T-helper 22 cell (primary cell): ENCODE data around the gene NCAM1.
A peak's percentile ranks its signal among the peaks of the same experiment; 100 is the strongest.

Source experiments
- DNase-seq: peaks from one replicate; pipeline ENCODE4 v3.0.0-alpha.2; 2020; ENCODE audit warnings: low read depth

Gene NCAM1

DNA sequence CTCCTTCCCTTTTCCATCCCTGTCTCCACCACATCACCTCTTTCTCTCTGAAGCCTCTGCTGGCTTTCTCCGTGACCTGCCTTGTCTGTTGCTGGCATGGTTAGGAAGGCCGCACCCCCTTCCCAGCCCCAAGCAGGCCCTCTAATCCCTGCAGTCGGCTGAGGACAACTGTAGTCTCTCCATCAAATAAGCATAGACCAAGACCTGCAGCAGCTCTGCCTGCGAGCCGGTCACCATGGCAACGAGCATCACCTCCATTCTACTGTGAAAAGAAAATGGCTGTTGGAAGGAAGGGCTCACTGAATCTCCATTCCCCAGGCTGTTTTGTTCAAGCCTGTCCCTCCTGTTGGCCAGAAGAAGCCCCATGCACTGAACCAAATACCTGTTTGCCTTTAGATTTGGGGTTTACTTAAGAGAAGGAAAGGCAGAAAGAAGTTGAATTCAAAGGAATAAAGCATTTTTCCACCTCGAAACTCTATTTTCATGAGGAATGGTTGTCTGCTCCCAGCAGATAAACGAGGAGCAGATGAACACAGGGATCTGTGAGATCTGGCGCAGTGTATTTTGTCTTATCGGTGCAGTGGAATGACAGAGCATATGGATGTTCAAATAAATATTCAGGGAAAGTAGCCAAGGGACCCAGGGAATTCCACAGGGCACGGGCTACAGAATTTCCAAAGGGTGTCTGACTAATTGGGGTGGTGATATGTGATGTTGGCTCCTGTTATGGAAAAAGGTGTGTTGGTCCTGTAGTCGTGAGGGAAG, 240.0 kb downstream of the NCAM1 start:
- no peak for DNase-seq

- no peak for DNase-seq
Observed at GRCh38 chr11:113202431-113202830, 241.2 kb downstream of the NCAM1 start.

DNA sequence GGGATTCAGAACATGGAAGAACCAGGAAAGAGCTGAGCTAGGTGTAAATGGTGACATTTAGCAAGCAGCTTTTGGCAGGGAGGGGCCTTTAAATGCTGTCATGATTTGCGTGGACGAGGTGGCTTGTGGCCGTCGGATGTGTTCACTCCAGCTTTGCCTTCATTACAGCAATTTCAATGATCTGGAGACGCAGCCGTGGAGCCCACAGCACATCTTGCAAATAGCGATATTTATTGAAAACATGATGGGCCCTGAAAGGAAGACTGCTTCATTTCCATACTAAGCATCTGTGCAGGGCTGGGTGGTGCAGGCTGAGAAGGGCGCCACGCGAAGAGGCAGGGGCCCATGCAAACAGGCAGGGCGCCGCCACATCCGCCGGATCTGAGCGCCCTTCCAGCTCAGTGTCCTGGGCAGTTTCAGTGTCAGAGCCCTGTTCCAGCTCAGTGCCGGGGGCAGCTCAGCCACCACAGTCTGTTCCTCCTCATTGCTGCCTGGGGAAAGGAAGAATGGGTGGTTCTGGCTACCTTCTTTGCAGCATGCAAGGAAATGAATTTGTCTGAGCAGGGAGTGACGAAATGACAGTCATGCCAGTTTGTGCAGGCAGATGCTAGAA, 242.0 kb downstream of the NCAM1 start:
- no peak for DNase-seq

- no peak for DNase-seq
Observed at GRCh38 chr11:113204280-113204679, 243.1 kb downstream of the NCAM1 start.

DNA sequence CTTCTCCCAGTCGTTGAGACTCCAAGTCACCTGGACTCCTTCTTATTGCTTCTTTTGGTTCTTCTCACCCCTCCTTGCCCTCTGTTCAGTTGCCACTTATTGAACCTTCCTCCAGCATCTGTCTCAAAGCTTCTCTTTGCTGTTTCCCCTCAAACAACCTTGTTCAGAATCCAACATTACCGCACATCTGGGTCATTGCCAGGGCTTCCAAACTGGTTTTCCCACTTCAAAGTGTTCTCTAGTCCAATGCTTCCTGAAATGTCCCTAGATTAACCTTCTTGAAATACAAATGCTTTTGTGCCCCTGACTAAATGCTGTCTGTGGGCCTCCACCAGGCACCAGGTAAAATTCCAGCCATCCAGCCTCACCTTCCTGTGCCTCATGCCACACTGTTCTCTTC, 252.3 kb downstream of the NCAM1 start:
- no peak for DNase-seq

GRCh38 chr11:113222241-113222640, 261.0 kb downstream of the NCAM1 start:
- DNase-seq, result no peak

DNA sequence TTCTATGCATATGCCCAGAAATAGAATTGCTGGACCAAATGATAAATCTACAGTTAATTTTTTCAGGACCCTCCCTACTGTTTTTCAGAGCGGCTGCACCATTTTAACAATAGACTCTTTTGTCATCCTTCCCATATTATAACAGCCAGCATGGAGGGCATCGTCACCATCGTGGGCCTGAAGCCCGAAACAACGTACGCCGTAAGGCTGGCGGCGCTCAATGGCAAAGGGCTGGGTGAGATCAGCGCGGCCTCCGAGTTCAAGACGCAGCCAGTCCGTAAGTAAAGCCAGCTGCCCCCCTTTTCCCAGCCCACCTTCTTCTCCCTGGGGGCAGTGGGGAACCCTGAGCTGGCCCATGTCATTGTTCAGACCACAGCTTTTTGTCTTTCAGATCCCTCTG, 273.7 kb downstream of the NCAM1 start:
- DNase-seq, result no peak

- DNase-seq, result no peak
Observed at GRCh38 chr11:113237261-113237660, 276.0 kb downstream of the NCAM1 start.

GRCh38 chr11:113238721-113239120, 277.5 kb downstream of the NCAM1 start:
- no peak for DNase-seq

GRCh38 chr11:113240389-113240788, 279.2 kb downstream of the NCAM1 start:
- no peak for DNase-seq

DNA sequence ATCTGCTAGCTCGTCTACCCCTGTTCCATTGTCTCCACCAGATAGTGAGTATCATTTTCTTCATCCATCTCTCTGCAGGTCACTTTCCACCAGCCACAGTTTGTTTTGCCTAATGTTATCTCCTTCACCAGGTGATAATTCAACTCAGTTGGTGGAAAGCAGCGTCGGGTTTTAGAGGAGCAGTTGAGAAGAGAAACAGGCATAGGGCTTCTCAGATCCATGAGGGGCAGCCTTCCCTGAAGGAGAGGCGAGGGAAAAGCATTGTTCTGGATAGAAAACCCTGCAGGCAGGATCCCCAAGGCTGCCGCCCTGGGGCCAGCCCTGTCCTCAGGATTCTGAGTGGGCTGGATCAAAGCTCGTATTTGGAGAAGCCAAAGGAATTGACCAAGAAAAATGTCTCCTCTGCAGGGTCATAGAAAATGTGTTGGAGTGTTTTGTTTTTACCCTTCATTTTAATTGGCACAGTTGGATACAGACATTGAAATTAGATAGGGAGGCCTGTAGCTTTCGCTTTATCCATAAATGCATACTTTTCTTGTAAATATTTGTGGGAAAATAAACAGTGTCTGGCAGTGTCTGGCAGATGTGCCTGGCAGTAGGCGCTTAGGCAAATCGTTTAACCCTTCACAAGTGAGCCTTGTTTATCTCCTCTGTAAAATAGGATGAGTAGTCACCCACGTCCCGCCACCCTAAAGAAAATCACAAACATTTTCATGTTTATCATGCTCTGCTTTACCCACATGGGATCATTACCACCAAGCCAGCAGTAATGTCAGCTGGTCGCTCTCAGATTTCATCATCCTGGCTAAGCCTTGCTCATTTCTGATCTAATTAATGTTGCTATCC, 279.8 kb downstream of the NCAM1 start:
- DNase-seq, result no peak

- DNase-seq, result no peak
Observed at GRCh38 chr11:113241636-113242054, 280.4 kb downstream of the NCAM1 start.

- DNase-seq, result no peak
Observed at GRCh38 chr11:113242060-113242459, 280.8 kb downstream of the NCAM1 start.

GRCh38 chr11:113242767-113243397, 281.7 kb downstream of the NCAM1 start:
- peak; percentile 2 for DNase-seq

DNA sequence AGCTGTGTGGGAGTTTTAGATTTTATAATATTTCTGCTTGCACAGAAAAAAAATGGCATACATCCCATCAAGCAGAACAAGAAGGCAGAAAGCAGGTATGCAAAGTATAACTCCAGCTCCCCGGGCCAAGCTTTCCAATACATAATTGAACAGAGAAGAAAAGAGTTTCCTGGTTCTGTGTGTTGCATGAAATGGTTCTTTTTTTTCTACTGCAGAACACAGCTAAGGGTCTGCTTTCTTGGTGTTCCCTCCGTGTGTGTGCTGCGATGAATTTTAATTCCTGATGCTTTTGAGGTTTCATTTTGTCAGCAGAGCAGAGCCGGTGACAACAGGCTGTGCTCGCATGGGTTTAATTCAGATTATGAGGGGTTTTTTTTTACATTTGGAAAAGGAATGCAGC, 282.5 kb downstream of the NCAM1 start:
- DNase-seq, result no peak

DNA sequence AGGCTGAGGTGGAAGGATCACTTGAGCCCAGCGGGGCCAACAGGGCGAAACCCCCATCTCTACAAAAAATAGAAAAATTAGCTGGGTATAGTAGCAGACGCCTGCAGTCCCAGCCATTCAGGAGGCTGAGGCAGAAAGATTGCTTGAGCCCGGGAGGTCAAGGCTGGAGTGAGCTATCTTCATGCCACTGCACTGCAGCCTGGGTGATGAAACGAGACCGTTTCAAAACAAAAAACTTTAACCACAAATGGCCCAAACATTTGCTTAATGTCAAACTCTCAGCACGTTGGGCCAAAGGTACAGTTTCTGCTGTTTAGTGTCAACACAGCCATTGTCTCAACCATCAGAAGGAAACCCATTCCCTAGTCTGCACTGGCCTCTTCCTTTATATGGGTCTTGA, 284.0 kb downstream of the NCAM1 start:
- no peak for DNase-seq

DNA sequence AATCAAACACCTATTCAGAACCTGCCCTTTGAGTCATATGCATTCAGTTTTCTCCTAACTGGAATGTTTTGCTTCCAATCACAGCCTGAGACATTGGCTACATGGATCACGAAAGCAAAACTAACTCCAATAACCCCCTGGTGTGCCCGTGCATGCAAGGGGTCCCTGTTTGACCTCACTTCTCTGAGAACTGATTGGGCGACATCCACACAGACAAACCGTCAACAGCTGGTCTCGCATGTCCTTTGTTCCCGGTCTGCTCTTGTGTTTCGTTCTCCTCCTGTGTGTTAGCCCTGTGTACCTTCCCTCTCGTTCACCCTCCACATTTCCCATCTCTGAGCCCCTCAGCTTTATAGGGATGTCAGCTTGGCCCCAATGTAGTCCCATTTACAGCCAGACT, 286.0 kb downstream of the NCAM1 start:
- no peak for DNase-seq

DNA sequence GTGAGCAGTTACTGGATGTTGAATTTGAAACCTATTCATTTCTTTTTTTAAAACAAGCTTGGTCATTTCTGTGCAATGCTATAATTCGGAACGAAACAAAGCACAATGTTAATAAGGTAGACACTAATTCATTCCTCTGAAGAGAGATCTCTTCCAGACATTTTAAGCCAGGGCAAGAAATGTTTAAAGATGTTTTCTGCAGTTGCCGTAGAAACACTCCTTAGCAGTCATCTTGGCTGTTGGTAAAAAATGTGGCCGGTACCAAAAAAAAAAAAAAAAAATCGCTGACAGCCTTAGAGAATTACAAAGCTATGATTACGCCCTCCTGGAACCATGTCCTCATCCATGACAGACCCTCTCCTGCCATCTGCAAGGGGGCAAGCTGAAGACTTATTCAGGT, 286.7 kb downstream of the NCAM1 start:
- no peak for DNase-seq

GRCh38 chr11:113248702-113249490, 287.7 kb downstream of the NCAM1 start:
- no peak for DNase-seq

- no peak for DNase-seq
Observed at GRCh38 chr11:113249491-113249763, 288.2 kb downstream of the NCAM1 start.

- no peak for DNase-seq
Observed at GRCh38 chr11:113249786-113250185, 288.6 kb downstream of the NCAM1 start.

- DNase-seq, result no peak
Observed at GRCh38 chr11:113251281-113251680, 290.1 kb downstream of the NCAM1 start.
